Panc1 (cell line): Measurements from ENCODE around the gene VPS13A. TPM values are rescaled to one million over a fixed set of nuclear protein-coding genes. Genes with fewer than 3 reads are reported as not detected.

ENCODE experiments used
- ATAC-seq: fragments of 200-7000 bp; cut with Tn5 transposase; 2 replicates; pipeline ENCODE4 v1.9.1; 2020; ENCODE audit warnings: mild to moderate bottlenecking, moderate library complexity
- BruUV-seq: library from RNA; stranded (reverse); fragments of 400-500 nt; replicated peaks from 2 replicates; lab custom pipeline; 2021; lab: Mats Ljungman, UMichigan
- CTCF ChIA-PET: fragments of 300-600 bp; sonication (Branson Sonifier 250); formaldehyde crosslinking; loops from one replicate; lab custom pipeline; 2022; ENCODE audit warnings: antibody characterized with exemption; lab: Charles Lee
- POLR2A ChIA-PET: fragments of 300-600 bp; sonication (Branson Sonifier 250); formaldehyde crosslinking; loops from one replicate; lab custom pipeline; 2022; ENCODE audit warnings: antibody characterized with exemption; lab: Charles Lee
- DNase-seq: peaks from one replicate; pipeline ENCODE4 v3.0.0-alpha.2; 2010; ENCODE audit warnings: low read depth, low spot score
- H3K27ac ChIP-seq: 2 replicates; pipeline ENCODE4 v1.5.1; 2011; ENCODE audit warnings: mild to moderate bottlenecking, low read length, inconsistent platforms
- H3K27me3 ChIP-seq: fragments of 200-500 bp; sonication (Bioruptor generic); 2 replicates; pipeline ENCODE4 v1.6.0; 2014; ENCODE audit warnings: low read length, inconsistent platforms; ENCODE audit not compliant: control insufficient read depth, insufficient read depth
- H3K36me3 ChIP-seq: fragments of 200-500 bp; sonication (Bioruptor generic); 2 replicates; pipeline ENCODE4 v1.5.1; 2014; ENCODE audit warnings: inconsistent platforms, mild to moderate bottlenecking, low read length, moderate library complexity; ENCODE audit not compliant: control insufficient read depth, insufficient read depth
- H3K4me1 ChIP-seq: 2 replicates; pipeline ENCODE4 v1.5.1; 2011; ENCODE audit warnings: inconsistent platforms, mild to moderate bottlenecking, low read length, moderate library complexity; ENCODE audit not compliant: control insufficient read depth, insufficient read depth
- H3K4me3 ChIP-seq, 2 experiments: 2 replicates each; pipeline ENCODE4 v1.5.1; 2011 to 2012; ENCODE audit warnings: low read depth in 2 of 2, low read length in 2 of 2, mild to moderate bottlenecking in 2 of 2, inconsistent platforms in 1 of 2, moderate library complexity in 1 of 2
- H3K9me3 ChIP-seq: fragments of 200-500 bp; sonication (Bioruptor generic); 2 replicates; pipeline ENCODE4 v1.5.1; 2014; ENCODE audit warnings: low read depth, mild to moderate bottlenecking, inconsistent platforms, low read length, moderate library complexity; ENCODE audit not compliant: control insufficient read depth, insufficient read depth
- CTCF ChIP-seq: fragments of 450-650 bp; IDR thresholded peaks from 2 replicates; pipeline ENCODE4 v1.5.1; 2017; ENCODE audit warnings: mild to moderate bottlenecking
- POLR2AphosphoS5 ChIP-seq: IDR thresholded peaks from 2 replicates; pipeline ENCODE4 v1.6.1; 2012; ENCODE audit warnings: mild to moderate bottlenecking, low read depth, low read length, moderate library complexity
- REST ChIP-seq, 2 experiments: IDR thresholded peaks; 2 replicates each; pipeline ENCODE4 v1.6.1; 2011 to 2012; ENCODE audit warnings: low read depth in 2 of 2, control low read depth in 1 of 2, low read length in 1 of 2, mild to moderate bottlenecking in 1 of 2, moderate library complexity in 1 of 2; ENCODE audit not compliant: insufficient read depth in 1 of 2
- SIN3A ChIP-seq: IDR thresholded peaks from 2 replicates; pipeline ENCODE4 v1.6.1; 2012; ENCODE audit warnings: low read depth, mild to moderate bottlenecking, low read length, moderate library complexity, borderline replicate concordance; ENCODE audit not compliant: insufficient read depth
- TCF7L2 ChIP-seq: IDR thresholded peaks from 2 replicates; pipeline ENCODE4 v1.6.1; 2011; ENCODE audit warnings: mild to moderate bottlenecking, low read depth, low read length, inconsistent platforms
- in situ Hi-C: cut with HindIII; loops from 2 replicates; pipeline ENCODE4 v1.10.0; 2016; ENCODE audit warnings: low sequenced_read_pairs, low pct_unique_long_range_greater_than_20kb
- intact Hi-C: fragments of 100-400 bp; cut with micrococcal nuclease; formaldehyde crosslinking; loops from one replicate; pipeline ENCODE4 v1.10.0; 2022; ENCODE audit not compliant: unreplicated experiment
- total RNA-seq: library from RNA; stranded (reverse); gene quantifications from one replicate; pipeline ENCODE4 v1.2.1, GENCODE V29; 2021; ENCODE audit not compliant: unreplicated experiment

The VPS13A gene
- total RNA-seq, 1 experiment from 2014 or later: 26.1 TPM

GRCh38 chr9:77152289-77152688, 25.0 kb upstream of the VPS13A start:
- 0 out of 2 replicates have a peak, but pooled peaks cover under 1% of the 10 kb centered on the region for H3K27me3 ChIP-seq
- no peaks in the 10 kb centered on the region for H3K36me3 ChIP-seq
- BruUV-seq: no TSS peak
- no peak for DNase-seq
- intact Hi-C loops: loop anchor here (5.0 kb wide), 1 partner anchor 130 kb away; no protein-coding TSS in a partner anchor
- no peaks in the 10 kb centered on the region for H3K9me3 ChIP-seq
- no peak overlapping the region for H3K4me3 ChIP-seq
- POLR2A ChIA-PET: no interaction called here
- in situ Hi-C loops: no loop called here
- CTCF ChIA-PET: no interaction called here
- no peak for ATAC-seq
- no peak for TF ChIP-seq SIN3A
- TF ChIP-seq CTCF: no peak
- no peak for TF ChIP-seq REST (IDR thresholded peaks at IDR 0.05; ENCODE audit: insufficient read depth in 1 of 2, low read depth in 2 of 2, low read length in 1 of 2)
- no peak for TF ChIP-seq TCF7L2
- TF ChIP-seq POLR2AphosphoS5: no peak
- no peak overlapping the region for H3K27ac ChIP-seq
- no peaks in the 10 kb centered on the region for H3K4me1 ChIP-seq

- 0 out of 2 replicates have a peak, but pooled peaks cover 2% of the 10 kb centered on the region for H3K27me3 ChIP-seq
- no peak overlapping the region for H3K4me3 ChIP-seq
- intact Hi-C loops: no loop called here
- TF ChIP-seq TCF7L2 (no peak), CTCF (no peak), POLR2AphosphoS5 (no peak), SIN3A (no peak)
- no TSS peak for BruUV-seq
- in situ Hi-C loops: no loop called here
- H3K9me3 ChIP-seq: no peaks in the 10 kb centered on the region
- no peak overlapping the region for H3K27ac ChIP-seq
- DNase-seq: no peak
- no peaks in the 10 kb centered on the region for H3K4me1 ChIP-seq
- ChIA-PET CTCF (no interaction called here), POLR2A (no interaction called here)
- ATAC-seq: no peak
- H3K36me3 ChIP-seq: no peaks in the 10 kb centered on the region
These were observed 20.5 kb upstream of the VPS13A start for GRCh38 chr9:77156646-77157371.
